ENCODE data around the gene RFX2.
"Not testable (repeated sequence)": the region's sequence is repeated elsewhere in the genome, so short reads cannot be mapped to it uniquely, and the experiment has no call there.

RFX2 gene

DNA sequence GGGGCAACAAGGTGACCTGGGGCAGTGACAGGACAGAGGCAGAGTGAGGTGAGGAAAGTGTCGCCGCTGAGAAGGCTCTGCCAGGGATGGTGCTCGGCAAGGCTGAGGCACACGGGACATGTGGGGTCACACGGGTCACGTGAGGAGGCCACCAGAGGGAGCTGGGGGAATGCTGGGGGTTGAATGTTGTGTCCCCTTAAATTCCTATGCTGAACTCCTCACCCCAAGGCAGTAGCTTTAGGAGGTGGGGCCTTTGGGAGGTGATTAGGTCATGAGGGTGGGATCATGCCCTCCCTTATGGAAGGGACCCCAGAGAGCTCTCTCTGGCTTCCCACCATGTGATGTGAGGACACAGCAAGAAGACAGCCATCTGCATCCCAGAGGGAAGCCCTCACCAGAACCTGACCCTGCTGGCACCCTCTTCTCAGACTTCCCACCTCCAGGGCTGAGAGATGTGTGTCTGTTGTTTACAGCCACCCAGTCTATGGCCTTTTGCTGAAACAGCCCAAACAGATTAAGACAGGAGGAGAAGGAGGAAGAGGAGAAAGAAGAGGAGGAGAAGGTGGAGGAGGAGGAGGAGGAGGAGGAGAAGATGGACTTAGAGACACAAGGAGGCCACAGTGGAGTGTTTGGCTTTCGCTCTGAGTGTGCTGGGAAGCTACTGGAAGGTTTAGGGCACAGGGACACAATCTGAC is 35.4 kb downstream of the RFX2 start:
- no peak for DNase-seq (ENCODE audit: low spot score)

DNA sequence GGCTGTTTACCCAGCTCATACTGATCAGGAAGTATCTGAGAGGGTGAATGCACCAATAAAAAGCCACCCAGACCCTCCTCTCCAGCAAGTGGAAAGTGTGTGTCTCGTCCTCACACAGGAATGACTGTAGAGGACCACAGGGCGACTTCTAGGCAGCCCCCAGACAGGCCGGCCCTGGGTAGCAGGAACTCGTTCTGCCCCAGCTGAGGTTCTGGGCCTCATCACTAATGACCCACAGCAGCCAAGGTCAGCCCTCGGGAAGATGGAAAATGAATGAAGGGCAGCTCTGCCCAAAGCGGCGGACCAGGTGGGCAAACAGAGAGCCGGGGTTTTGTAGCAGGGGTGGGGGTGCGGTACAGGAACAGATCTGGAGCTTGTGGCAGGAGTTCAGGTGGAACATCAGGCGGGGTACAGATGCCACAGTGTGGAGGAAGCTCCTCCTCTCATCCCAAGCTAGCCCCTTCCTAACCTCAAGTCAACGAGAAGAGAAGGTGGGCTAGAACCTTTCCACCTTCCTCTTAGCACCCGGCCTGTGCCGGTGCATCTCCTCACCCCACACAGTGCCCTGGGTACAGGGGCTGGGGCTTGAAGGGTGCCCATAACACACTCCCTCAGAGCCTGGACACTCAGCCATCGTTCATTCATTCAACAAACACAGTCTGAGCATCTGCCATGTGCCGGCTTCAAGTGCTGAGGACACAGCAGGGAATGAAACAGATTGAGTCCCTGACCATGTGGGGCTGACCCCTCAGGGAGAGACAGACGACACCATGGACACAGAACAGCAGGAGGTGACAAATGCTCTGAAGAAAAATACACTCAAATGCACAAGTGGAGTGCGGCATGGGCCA is 36.2 kb downstream of the RFX2 start:
- DNase-seq (ENCODE audit: low spot score) = no peak

DNA sequence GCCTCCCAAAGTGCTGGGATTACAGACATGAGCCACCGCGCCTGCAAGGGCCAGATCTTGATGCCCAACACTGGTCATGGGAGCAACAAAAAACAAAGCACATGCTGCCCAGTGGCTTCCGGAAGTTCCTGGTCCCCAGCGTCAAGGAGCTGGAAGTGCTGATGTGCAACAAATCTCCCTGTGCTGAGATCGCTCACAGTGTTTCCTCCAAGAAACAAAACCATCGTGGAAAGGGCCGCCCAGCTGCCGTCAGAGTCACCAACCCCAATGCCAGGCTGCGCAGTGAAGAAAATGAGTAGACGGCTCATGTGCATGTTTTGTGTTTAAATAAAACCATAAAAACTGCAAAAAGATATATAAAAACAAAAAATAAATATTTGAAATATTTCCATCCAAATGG is 37.1 kb downstream of the RFX2 start:
- DNase-seq (ENCODE audit: low spot score) = not testable (repeated sequence)

DNA sequence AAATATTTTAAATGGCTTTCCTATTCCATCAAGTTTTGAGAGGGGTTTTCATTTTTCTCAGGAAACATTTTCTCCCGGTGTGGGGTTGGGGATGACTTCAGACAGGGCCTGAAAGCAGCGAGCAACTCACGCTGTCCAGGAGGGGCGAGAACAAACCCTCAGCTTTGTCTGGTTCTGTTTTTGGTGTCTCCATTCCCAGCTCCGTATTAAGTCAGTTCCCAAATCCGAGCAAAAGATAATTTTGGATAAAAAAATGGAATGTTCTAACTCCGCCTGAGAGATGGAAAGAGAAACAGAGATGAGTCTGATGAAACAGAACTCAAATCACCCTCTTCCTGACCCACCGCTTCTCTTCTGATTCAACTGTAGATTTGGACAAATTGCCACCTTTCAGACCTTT is 38.4 kb downstream of the RFX2 start:
- DNase-seq (ENCODE audit: low spot score) = no peak

DNA sequence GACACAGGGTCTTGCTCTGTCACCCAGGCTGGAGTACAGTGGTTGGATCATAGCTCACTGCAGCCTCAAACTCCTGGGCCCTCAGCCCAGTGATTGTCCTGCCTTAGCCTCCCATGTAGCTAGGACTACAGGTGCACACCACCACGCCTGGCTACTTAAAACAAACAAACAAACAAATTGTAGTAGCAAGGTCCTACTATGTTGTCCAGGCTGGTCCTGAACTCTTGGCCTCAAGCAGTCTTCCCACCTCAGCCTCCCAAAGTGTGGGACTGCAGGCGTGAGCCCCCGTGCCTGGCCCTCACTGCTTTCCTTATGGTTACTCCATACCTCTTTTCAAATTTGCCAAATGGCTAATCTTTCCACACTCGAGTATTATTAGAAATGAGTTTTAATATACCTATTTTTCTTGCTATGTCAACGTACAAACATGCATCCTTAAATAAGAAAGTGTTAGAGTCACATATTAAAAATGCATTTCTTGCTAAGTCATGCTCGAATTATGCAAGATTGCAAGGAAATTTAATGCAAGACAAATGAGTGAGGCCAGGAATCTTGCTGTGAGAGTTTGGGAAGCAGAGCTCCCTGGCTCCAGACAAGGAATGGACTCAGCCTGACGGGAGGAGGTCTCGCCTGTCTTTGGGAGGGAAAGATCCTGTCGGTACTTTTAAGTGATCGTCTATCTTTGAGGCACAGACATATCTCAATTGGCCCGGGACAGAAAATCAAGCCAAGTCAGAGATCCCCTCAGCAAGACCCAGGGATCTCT is 39.4 kb downstream of the RFX2 start:
- no peak for DNase-seq (ENCODE audit: low spot score)

DNA sequence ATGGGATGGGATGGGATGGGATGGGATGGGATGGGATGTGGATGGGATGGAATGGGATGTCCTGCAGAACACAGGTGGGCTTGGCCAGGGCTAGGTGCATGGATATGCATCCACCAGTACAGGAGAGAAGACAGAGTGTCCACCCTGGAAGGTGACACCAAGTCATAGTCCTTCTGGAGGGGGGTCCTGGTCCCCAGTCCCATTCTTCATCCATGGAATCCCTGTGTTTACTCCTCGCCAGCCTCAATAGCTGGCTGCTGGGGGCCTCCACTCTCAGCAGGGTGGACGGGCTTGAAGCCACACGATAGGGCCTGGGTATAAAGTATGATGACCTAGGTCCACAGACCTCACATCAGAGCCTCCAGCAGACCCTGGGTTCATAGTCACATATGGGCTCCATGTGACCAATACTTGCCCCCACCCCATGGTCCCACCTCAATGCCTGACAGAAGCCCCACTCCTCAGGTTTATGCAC is 40.1 kb downstream of the RFX2 start:
- DNase-seq (ENCODE audit: low spot score) = no peak

DNA sequence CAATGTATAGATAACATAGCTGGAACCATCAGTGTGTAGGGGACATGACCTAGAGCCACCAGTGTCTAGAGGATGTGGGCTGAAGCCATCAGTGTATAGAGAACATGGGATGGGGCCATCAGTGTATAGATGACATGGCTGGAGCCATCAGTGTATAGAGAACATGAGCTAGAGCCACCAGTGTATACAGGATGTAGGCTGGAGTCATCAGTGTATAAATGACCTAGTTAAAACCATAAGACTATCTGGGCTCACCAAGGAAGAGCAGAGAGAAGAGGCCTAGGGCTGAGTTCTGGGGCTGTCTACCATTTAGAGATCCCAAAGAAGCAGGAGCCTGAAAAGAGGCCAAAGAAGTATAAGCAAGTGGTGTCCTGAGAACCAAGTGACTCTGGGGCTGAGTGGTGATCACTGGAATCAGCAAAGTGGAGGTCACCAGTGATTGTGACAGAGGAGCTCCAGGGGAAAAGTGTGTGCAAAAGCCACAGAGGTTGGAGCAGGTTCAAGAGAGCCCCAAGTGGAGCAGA is 41.0 kb downstream of the RFX2 start:
- DNase-seq (ENCODE audit: low spot score) = no peak

DNA sequence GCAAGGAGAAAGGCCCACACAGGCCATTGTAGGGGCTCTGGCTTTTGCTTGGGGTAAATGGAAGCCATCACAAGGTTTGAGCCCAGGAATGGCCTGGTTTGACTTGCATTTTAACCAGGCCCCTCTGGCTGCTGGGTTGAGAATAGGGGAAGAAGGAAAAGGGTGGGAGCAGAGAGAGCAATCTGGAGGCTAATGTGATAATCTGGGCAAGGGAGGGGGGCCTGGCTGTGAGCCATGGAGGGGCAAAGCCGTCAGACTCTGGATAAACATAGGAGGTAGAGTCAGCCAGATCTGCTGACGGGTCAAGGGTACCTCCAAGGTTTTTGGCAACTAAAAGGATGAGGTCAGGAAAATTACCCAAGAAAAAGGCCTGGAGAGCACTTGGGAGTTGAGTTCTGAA is 41.6 kb downstream of the RFX2 start:
- DNase-seq (ENCODE audit: low spot score) = no peak

DNA sequence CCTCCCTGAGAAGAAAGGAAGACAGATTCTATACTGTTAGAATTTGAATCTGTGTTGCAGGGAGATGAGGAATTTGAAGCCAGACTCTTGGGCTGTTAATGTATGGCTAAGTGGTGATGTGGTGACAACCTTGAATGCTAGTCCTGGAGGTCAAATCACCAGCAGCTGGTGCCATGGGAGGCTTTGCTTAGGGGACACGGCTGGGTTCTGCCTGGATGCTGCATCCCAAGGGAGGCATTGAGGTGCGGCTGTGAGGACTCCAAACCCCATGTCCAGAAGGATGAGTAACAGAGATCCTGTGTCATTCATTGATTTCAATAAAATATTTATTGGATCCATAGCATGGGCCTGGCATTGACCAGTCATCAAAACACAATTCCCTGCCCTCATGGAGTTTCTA is 42.3 kb downstream of the RFX2 start:
- DNase-seq (ENCODE audit: low spot score) = no peak

DNA sequence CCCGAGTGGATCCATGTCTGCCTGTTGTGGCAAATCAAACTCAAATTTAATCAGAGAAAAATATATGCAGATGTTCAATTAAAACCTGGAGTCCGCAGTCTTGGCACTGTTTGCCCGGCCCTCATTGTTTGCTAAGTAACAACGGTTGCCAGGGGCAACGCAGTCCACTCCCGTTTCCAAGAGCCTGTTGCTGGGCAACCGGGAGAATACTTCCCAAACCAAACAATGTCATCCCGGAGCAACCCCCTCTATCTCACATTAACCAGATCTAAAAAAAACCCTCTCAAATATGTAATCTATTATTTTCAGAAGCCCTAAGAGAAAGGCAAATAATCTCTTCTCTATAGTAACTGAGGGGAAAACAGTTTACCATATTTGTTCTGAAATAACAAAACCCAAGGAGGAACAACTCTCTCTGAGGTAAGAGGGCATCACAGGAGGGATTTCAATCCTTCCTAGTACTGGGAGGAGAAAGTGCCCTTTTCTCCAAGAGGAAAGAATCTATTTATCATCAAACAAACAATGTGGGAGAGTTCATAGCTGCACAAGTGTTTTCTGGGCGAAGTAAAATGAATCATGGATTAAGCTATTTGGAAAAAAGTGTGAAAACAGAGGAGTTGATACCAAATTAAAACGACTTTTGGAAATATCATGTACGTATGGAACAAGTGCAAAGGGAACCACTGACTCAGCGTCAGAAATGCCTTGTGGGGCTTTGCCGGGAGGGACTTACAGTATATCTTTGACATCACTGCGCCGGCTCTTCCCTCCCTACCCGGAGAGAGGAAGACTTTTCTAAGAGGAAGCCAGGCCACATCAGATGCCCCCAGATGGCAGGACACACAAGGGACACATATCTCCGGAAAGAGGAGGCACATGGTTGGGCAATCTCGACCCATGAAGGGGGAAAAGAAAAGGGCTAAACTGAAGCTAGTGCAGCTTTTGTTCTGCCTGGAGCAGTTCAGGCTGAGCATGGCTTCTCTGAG is 43.3 kb downstream of the RFX2 start:
- DNase-seq (ENCODE audit: low spot score) = peak; percentile 81

DNA sequence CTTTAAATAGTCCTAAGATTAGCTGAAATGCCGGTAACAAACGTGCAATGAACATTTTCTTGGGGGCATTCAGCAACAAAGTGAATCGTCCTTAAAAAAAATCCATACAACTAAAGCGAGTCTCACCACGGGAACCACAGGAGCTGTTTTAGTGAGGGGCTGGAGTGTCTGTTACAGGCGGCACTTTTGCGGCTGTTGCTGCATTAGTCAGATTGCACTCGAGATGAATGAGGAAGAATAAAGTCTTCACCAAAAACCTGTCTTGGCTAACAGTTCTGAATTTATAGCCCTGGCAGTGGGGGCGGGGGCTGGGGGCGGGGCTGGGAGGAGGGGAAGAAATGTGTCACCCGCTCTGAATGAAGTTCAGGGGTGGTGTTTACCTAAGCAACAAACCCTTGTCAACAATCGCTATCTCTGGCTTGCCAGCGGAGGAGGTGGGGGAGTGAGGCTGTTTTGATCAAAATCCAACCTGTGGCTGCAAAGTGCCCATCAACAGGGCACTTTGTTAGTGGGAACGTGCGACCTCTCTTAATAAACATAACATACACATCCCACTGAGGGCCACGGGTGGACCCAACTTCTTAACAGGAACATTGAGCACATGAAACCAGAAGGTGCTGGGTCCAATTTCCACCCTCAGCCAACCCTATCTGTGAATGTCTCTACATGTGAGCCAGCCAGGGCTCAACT is 44.5 kb downstream of the RFX2 start:
- DNase-seq (ENCODE audit: low spot score) = peak; percentile 84

DNA sequence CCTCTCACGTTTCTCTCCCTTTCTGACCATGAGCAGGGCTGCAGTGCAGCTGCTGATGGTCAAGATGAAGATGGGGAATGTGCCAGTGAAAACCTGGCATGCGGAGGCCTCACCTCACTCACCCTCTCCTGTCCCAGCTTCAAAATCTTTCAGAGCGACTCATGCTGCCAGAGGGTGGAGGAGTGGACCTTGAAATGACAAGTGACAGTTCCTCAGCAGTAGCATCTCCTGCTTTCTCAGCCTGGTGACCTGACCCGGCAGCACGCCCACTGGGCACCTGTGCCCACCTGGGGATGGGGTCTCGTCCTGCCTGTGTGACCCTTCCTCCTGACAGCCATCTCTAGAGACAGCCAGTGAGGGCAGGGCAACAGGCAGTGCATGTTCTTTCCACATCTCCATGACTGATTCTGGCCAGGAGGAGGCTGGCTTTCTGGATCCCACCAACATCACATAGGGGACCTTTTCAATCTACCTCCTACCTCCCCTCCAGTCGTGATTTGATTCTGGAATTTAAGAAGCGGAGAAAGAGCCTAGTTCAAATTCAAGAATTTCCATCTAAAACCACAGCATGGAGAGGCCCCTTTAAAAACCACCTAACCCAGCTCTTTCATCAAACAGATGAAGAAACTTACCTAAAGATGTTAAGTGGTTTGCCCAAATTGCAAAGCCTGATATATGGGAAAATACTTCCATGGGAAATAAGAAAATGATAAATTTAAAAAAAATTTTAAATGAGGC is 45.8 kb downstream of the RFX2 start:
- no peak for DNase-seq (ENCODE audit: low spot score)

DNA sequence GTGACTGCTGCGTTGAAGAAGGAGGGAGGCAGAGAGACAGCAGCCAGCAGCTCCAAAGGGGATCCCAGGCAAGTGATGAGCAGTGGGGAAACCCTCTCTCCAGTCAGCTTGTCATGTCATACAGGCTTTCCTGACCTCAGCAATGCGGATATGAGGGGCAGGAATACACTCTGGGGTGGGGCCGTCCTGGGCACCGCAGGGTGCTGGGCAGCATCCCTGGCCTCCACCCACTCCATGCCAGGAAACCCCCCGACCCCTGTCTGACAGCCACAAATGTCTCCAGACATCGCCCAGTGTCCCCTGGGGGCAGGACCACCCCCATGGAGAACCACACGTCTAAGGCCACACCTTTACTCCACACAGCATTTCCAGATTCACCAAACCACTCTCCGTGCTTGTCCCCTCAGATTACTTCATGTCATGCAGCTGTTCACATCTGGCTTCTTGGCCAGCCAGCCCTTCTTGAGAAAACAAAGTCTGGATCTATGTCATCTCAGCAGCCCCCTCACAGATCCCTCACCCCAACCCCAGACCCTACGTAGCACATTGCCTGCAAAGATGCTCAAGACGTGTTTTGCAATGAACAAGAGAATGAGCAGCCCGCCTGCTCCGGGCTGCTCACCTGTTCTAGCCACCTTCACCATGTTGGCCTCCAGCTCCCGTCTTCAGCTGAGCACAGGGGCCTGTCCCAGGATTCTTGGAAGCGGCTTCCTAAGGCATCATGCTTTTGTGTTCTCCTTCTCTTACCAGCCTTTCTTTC is 46.5 kb downstream of the RFX2 start:
- DNase-seq (ENCODE audit: low spot score) = no peak

DNA sequence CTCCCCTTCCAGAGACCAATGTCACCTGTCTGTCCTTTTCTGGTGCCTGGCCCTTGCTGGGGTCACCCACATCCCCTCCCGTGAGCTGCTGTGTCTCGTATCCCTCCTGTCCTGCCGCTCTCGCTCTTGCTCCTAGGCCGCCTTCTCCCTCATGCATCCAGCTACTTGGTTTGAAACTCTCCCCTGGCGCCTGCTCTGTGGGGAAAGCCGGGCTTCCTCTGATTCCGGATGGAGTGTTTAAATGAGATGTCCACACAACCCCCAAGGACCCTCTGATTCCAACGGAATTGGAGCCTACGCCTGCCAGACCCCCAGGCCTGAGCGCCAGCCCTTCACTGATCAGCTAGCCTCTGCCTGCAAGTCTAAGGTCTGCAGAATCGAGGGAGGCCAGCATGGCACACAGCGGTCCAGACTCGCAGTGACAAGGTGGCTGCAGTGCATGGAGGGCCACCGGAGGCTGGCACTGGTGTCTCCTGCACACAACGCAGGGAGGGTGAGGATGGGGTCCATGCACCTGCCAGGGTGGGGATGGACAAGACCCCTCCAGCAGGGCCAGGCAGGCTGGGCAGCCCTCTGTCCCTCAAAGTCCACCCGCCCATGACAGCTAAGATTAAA is 47.2 kb downstream of the RFX2 start:
- no peak for DNase-seq (ENCODE audit: low spot score)

DNA sequence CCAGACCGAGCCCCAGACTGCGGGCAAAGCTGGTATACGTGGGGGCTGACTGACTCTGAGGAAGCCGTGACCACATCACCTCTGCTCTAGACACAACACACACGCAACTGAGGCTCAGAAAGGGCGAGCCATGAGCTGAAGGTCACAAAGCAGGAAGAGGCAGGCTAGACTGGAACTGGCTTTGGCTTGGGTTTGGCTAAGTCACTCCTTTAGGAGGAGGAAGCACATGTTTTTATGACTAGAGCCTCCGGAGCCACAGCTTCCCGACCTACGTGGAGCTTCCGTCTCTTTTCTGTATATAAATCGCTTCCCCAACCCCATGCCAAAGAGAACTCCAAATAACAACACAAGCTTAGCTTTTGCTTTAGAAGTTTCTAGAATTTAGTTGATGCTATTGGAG is 48.0 kb downstream of the RFX2 start:
- peak; percentile 42 for DNase-seq (ENCODE audit: low spot score)

DNA sequence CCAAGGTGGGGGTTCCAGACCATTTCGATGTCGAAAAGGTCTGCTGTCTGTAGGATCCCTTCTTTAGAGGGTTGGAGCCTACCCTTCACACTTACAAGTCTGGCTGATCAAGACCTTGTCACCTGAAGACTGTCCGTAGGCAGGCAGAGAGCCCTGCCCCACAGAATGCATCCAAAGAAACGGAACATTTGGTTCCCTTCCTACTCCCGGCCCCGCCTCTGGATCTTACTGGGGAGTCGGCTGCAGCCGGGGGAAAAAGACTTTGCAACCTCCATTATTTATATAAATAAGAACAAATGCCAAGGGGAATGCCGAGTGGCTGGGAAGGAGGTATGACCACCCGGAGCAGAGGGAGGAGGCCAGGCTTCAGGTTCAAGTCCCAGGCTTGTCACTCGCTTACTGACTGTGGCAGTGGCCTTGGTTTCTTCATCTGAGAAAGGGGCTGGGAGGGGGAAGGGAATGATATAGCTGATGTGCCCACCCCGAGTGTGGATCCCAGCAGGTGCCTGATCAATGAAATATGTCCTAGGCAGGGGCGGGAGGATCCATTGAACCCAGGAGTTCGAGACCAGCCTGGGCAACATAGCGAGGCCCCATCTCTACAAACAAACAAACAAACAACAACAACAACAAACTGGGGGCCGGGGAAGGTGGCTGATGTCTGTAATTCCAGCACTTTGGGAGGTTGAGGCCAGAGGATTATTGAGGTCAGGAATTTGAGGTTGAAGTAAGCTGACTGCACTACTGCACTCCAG is 48.7 kb downstream of the RFX2 start:
- no peak for DNase-seq (ENCODE audit: low spot score)

DNA sequence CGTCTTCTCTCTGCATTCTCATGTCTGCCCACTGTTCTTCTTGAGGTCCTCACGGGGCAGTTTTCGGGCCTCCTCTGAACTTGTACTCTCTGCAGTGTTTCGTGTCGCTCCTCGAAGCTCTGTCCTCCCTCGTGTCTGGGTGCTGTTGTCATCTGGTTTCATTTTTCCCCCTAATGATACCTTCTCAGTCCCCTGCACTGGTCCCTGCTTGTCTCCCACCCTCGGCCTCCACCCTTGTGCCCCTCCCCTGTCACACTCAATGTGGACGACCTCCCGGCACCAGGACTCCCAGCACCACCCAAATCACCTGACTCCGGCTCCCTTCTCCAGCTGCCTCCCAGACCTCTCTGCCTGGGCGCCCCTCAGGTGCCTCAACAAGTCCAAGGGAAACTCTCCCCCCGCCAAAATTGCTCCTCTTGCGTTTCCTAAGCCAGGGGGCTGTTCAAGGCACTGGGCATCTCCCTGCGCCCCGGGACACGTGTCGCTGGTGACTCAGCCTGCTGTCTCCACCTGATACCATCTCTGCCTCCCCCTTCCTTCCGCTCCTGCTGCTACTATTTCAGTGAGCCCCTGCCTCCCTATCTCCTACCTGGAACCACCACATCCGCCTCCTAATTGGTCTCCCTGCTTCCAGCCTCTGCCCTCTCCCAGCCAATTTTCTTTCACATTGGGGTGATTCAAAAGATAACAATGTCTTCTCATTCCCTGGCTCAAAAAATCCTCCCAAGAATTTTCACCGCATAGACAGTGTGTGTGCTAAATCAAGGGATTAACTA is 49.5 kb downstream of the RFX2 start:
- DNase-seq (ENCODE audit: low spot score) = peak; percentile 59

Measured in CD4-positive, alpha-beta T cell treated with Interleukin-15 for 4 hours (primary cell).